ENCODE measurements around the gene LRRTM4. TPM values are rescaled to one million over a fixed set of nuclear protein-coding genes. Genes with fewer than 3 reads are reported as not detected.
A peak's percentile ranks its signal among the peaks of the same experiment; 100 is the strongest.

LRRTM4 gene
- total RNA-seq, 1 donor from 2014 or later, result not detected

GRCh38 chr2:77009307-77009706 is 512.9 kb downstream of the LRRTM4 start:
- no peak for TF ChIP-seq CTCF (IDR thresholded peaks at IDR 0.05; ENCODE audit: insufficient read depth, low read length, poor library complexity, severe bottlenecking)
- Histone ChIP-seq H3K27me3 (ENCODE audit: control insufficient read depth, insufficient read depth, low read length) (no peaks in the 10 kb centered on the region), H3K4me3 (ENCODE audit: low read depth, low read length) (no peak overlapping the region), H3K36me3 (ENCODE audit: control insufficient read depth, insufficient read depth, low read length) (no peaks in the 10 kb centered on the region)
- DNase-seq (ENCODE audit: low read depth), result no peak

GRCh38 chr2:77008853-77009252 is 513.3 kb downstream of the LRRTM4 start:
- no peaks in the 10 kb centered on the region for H3K27me3 ChIP-seq (ENCODE audit: control insufficient read depth, insufficient read depth, low read length)
- no peak overlapping the region for H3K4me3 ChIP-seq (ENCODE audit: low read depth, low read length)
- TF ChIP-seq CTCF (IDR thresholded peaks at IDR 0.05; ENCODE audit: insufficient read depth, low read length, poor library complexity, severe bottlenecking), result no peak
- DNase-seq (ENCODE audit: low read depth), result no peak
- H3K36me3 ChIP-seq (ENCODE audit: control insufficient read depth, insufficient read depth, low read length), result no peaks in the 10 kb centered on the region

GRCh38 chr2:77007686-77008085 is 514.5 kb downstream of the LRRTM4 start:
- no peaks in the 10 kb centered on the region for H3K36me3 ChIP-seq (ENCODE audit: control insufficient read depth, insufficient read depth, low read length)
- TF ChIP-seq CTCF (IDR thresholded peaks at IDR 0.05; ENCODE audit: insufficient read depth, low read length, poor library complexity, severe bottlenecking), result no peak

GRCh38 chr2:77005522-77005921 is 516.7 kb downstream of the LRRTM4 start:
- Histone ChIP-seq H3K36me3 (ENCODE audit: control insufficient read depth, insufficient read depth, low read length) (no peaks in the 10 kb centered on the region), H3K27me3 (ENCODE audit: control insufficient read depth, insufficient read depth, low read length) (no peaks in the 10 kb centered on the region), H3K4me3 (ENCODE audit: low read depth, low read length) (no peak overlapping the region)
- peak; percentile 72 for DNase-seq (ENCODE audit: low read depth)
- TF ChIP-seq CTCF (IDR thresholded peaks at IDR 0.05; ENCODE audit: insufficient read depth, low read length, poor library complexity, severe bottlenecking), result no peak

More at GRCh38 chr2:77007686-77008085, 514.5 kb downstream of the LRRTM4 start:
- DNase-seq (ENCODE audit: low read depth), result no peak
- Histone ChIP-seq H3K27me3 (ENCODE audit: control insufficient read depth, insufficient read depth, low read length) (no peaks in the 10 kb centered on the region), H3K4me3 (ENCODE audit: low read depth, low read length) (no peak overlapping the region)

GRCh38 chr2:77001895-77002294 is 520.3 kb downstream of the LRRTM4 start:
- no peak for TF ChIP-seq CTCF (IDR thresholded peaks at IDR 0.05; ENCODE audit: insufficient read depth, low read length, poor library complexity, severe bottlenecking)
- Histone ChIP-seq H3K27me3 (ENCODE audit: control insufficient read depth, insufficient read depth, low read length) (no peaks in the 10 kb centered on the region), H3K36me3 (ENCODE audit: control insufficient read depth, insufficient read depth, low read length) (no peaks in the 10 kb centered on the region), H3K4me3 (ENCODE audit: low read depth, low read length) (no peak overlapping the region)
- no peak for DNase-seq (ENCODE audit: low read depth)

- Histone ChIP-seq H3K4me3 (ENCODE audit: low read depth, low read length) (no peak overlapping the region), H3K27me3 (ENCODE audit: control insufficient read depth, insufficient read depth, low read length) (no peaks in the 10 kb centered on the region), H3K36me3 (ENCODE audit: control insufficient read depth, insufficient read depth, low read length) (no peaks in the 10 kb centered on the region)
- no peak for TF ChIP-seq CTCF (IDR thresholded peaks at IDR 0.05; ENCODE audit: insufficient read depth, low read length, poor library complexity, severe bottlenecking)
- no peak for DNase-seq (ENCODE audit: low read depth)
Observed at GRCh38 chr2:76998704-76999103, 523.5 kb downstream of the LRRTM4 start.

All from kidney epithelial cell (primary cell).